Suprapubic skin (tissue), 4 donors: Measurements from ENCODE around the gene TMEM54. TPM values are rescaled to one million over a fixed set of nuclear protein-coding genes. Genes with fewer than 3 reads are reported as not detected.
"Not testable (repeated sequence)": the region's sequence is repeated elsewhere in the genome, so short reads cannot be mapped to it uniquely, and the experiment has no call there.

Experiments used
- DNase-seq, 2 donors: peaks; one replicate each; pipeline ENCODE4 v3.0.0-alpha.2; 2019; ENCODE audit warnings: low spot score in 2 of 2
- H3K27ac ChIP-seq: fragments of 200-600 bp; sonication (generic); one replicate; pipeline ENCODE4 v1.5.1; 2019
- H3K27me3 ChIP-seq: fragments of 200-600 bp; sonication (generic); one replicate; pipeline ENCODE4 v1.5.1; 2019
- H3K36me3 ChIP-seq: fragments of 200-600 bp; sonication (generic); one replicate; pipeline ENCODE4 v1.5.1; 2019
- H3K4me1 ChIP-seq: fragments of 200-600 bp; sonication (generic); one replicate; pipeline ENCODE4 v1.5.1; 2019
- H3K4me3 ChIP-seq: fragments of 200-600 bp; sonication (generic); one replicate; pipeline ENCODE4 v1.5.1; 2019; ENCODE audit warnings: mild to moderate bottlenecking
- H3K9me3 ChIP-seq: fragments of 200-600 bp; sonication (generic); one replicate; pipeline ENCODE4 v1.5.1; 2019
- CTCF ChIP-seq, 2 donors: fragments of 200-600 bp in 1 of 2; fragments of 450-650 bp in 1 of 2; sonication (generic) in 1 of 2; IDR thresholded peaks; one replicate each; pipeline ENCODE4 v1.5.1; 2016 to 2019; ENCODE audit warnings: antibody characterized with exemption in 2 of 2, mild to moderate bottlenecking in 1 of 2, moderate library complexity in 1 of 2
- EP300 ChIP-seq: sonication (generic); formaldehyde crosslinking; IDR thresholded peaks from one replicate; pipeline ENCODE4 v1.6.1; 2017; ENCODE audit warnings: antibody characterized with exemption
- POLR2A ChIP-seq, 2 donors: fragments of 450-650 bp; IDR thresholded peaks; one replicate each; pipeline ENCODE4 v1.6.1; 2017; ENCODE audit warnings: antibody characterized with exemption in 2 of 2, mild to moderate bottlenecking in 2 of 2, moderate library complexity in 2 of 2
- POLR2AphosphoS5 ChIP-seq, 3 donors: sonication (generic); formaldehyde crosslinking; IDR thresholded peaks; one replicate each; pipeline ENCODE4 v1.6.1; 2017; ENCODE audit warnings: antibody characterized with exemption in 3 of 3
- WGBS: methylation state at CpG from one replicate; pipeline ENCODE4 v1.1.5; 2018; 5-methylcytosine and 5-hydroxymethylcytosine counted together
- total RNA-seq, 4 donors: library from RNA; depleted of rRNA; stranded (reverse); fragments of >200 nt; gene quantifications; one replicate each; pipeline ENCODE4 v1.1.0, GENCODE V29; 2016

TMEM54 gene
- total RNA-seq, 4 donors from 2014 or later = 61.9 to 283 (median 228) TPM

- no peaks in the 10 kb centered on the region for H3K9me3 ChIP-seq
- TF ChIP-seq POLR2AphosphoS5 (IDR thresholded peaks at IDR 0.05) (no peak), EP300 (no peak), CTCF (IDR thresholded peaks at IDR 0.05) (no peak), POLR2A (IDR thresholded peaks at IDR 0.05) (no peak)
- no peaks in the 10 kb centered on the region for H3K36me3 ChIP-seq
- no peak overlapping the region for H3K4me3 ChIP-seq
- 40% methylated on average over 4 of the region's 4 CpGs for WGBS
- no peak for DNase-seq
- H3K4me1 ChIP-seq = peaks cover 2% of the 10 kb centered on the region
- H3K27me3 ChIP-seq = no peaks in the 10 kb centered on the region
- no peak overlapping the region for H3K27ac ChIP-seq
These were observed 6.2 kb upstream of the TMEM54 start for GRCh38 chr1:32907435-32907834.

DNA sequence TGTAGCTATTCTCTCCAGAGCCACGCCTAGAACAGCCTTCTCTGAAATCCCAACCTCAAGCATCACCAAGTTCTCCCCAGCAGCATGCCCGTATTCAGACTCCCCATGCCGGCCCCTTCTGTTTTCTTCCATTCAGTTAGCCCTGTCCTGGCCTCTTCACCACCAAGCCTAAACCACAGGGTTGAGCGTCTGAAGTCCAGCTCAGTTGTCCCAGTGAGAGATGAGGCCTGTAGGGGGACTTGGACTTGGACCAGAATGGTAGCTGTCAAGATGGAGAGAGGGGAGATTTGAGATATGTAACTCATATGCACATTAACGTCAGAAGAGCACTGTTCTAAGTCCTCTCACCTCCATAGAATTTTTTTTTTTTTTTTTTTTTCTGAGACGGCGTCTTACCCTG lies 5.5 kb upstream of the TMEM54 start:
- no peak overlapping the region for H3K27ac ChIP-seq
- H3K9me3 ChIP-seq = no peaks in the 10 kb centered on the region
- H3K27me3 ChIP-seq = no peaks in the 10 kb centered on the region
- no peak overlapping the region for H3K4me3 ChIP-seq
- TF ChIP-seq EP300 (no peak), CTCF (IDR thresholded peaks at IDR 0.05) (no peak), POLR2A (IDR thresholded peaks at IDR 0.05) (no peak), POLR2AphosphoS5 (IDR thresholded peaks at IDR 0.05) (no peak)
- peaks cover 7% of the 10 kb centered on the region for H3K4me1 ChIP-seq
- 84% methylated on average over 7 of the region's 7 CpGs for WGBS
- no peak for DNase-seq
- no peaks in the 10 kb centered on the region for H3K36me3 ChIP-seq

- not testable (repeated sequence) for H3K9me3 ChIP-seq, H3K27me3 ChIP-seq, H3K36me3 ChIP-seq, H3K27ac ChIP-seq, H3K4me3 ChIP-seq, DNase-seq
- peaks cover 15% of the 10 kb centered on the region for H3K4me1 ChIP-seq
- WGBS = 83% methylated on average over 10 of the region's 10 CpGs
These were observed 4.4 kb upstream of the TMEM54 start for GRCh38 chr1:32905588-32905987.

- no peak for DNase-seq
- no peaks in the 10 kb centered on the region for H3K27me3 ChIP-seq
- no peak for TF ChIP-seq EP300
- TF ChIP-seq CTCF (IDR thresholded peaks at IDR 0.05) = no peak
- no peak for TF ChIP-seq POLR2A (IDR thresholded peaks at IDR 0.05)
- no peak for TF ChIP-seq POLR2AphosphoS5 (IDR thresholded peaks at IDR 0.05)
- H3K27ac ChIP-seq = no peak overlapping the region
- peaks cover 22% of the 10 kb centered on the region for H3K4me1 ChIP-seq
- no peaks in the 10 kb centered on the region for H3K9me3 ChIP-seq
- no peaks in the 10 kb centered on the region for H3K36me3 ChIP-seq
- WGBS = 59% methylated on average over 2 of the region's 2 CpGs
- H3K4me3 ChIP-seq = no peak overlapping the region
These were observed 3.6 kb upstream of the TMEM54 start for GRCh38 chr1:32904797-32905196.

DNA sequence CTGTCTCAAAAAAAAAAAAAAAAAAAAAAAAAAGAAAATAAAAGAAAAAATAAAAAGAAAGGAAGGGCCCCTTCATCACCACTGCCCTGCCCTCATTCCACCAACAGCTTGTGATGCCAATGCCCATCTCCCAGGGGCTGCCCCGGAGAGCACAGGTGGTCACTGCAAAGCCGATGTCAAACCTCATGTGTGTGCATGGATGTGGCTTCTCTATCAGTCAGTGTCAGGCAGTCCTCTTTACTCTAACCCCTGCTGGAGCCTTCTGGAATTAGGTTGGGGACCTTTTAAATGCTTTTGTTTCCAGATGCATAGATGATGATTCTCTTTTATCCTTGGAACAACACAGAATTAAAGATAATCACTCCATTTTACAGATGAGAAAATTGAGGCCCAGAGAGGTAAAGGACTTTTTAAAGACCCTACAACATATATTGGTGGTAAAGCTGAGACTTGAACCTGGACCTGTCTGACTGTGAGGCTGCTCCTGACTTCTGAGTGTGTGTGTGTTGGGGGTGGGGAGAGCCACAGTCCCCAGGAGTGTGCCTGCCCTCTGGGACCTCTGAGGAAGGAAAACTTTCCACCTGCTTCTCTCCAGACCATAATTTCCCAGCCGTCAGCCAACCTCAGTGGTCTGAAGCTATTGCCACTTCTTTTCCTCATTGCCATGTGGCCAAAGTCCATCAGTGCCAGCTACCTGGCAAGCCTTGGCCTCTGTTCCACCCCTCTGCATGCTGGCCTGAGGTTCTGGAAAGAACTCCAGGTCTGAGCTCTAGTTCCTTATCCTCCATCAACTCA lies 3.0 kb upstream of the TMEM54 start:
- no peak overlapping the region for H3K27ac ChIP-seq
- no peaks in the 10 kb centered on the region for H3K36me3 ChIP-seq
- no peaks in the 10 kb centered on the region for H3K27me3 ChIP-seq
- WGBS = 70% methylated on average over 3 of the region's 3 CpGs
- no peaks in the 10 kb centered on the region for H3K9me3 ChIP-seq
- TF ChIP-seq POLR2A (IDR thresholded peaks at IDR 0.05) (no peak), POLR2AphosphoS5 (IDR thresholded peaks at IDR 0.05) (no peak), CTCF (IDR thresholded peaks at IDR 0.05) (no peak), EP300 (no peak)
- H3K4me3 ChIP-seq = no peak overlapping the region
- H3K4me1 ChIP-seq = peaks cover 22% of the 10 kb centered on the region
- DNase-seq = no peak
